ENCODE data around the gene SAMD4A. TPM values are rescaled to one million over a fixed set of nuclear protein-coding genes. Genes with fewer than 3 reads are reported as not detected.
A peak's percentile ranks its signal among the peaks of the same experiment; 100 is the strongest.

The SAMD4A gene
- total and polyA plus RNA-seq, 2 of the 4 experiments (the other 2 are of a cell fraction) = 22.9 to 38.2 TPM

DNA sequence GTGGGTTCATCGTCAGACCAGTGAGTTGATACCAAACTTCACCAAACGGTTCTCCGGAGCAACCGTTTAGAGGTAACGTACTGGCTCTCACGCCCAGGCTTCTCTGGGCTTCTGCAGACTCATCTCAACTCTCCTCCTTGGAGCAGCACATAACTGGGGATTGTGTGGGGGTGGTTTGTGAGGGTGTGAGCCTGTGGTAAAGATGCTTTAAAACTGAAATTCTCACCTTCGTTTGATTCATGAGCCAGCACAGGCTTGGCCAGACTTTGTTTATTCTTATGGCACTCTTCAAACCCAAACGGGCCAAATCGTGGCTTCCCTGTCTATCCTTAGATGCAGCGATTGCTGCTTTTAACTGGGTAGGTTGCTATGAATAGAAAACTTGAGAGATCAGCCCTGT lies 121.3 kb downstream of the SAMD4A start:
- no peak overlapping the region for H3K4me2 ChIP-seq (ENCODE audit: low read depth, low read length)
- intact Hi-C loops (cut with micrococcal nuclease) (no loop called here), in situ Hi-C loops (cut with MboI; ENCODE audit: low sequenced_read_pairs) (loop anchor here (5.0 kb wide), 2 partner anchors 84 to 121 kb away; partner anchors contain the start of gene SAMD4A), dilution Hi-C loops (cut with HindIII; ENCODE audit: low sequenced_read_pairs, unreplicated experiment) (no loop called here)
- H2AK9ac ChIP-seq (replicated peaks; ENCODE audit: low read depth, low read length, poor library complexity) = no peak overlapping the region
- no peak overlapping the region for H3K9ac ChIP-seq (ENCODE audit: low read depth, low read length)
- peaks cover 44% of the 10 kb centered on the region for H3K9me1 ChIP-seq (ENCODE audit: insufficient read depth, low read length)
- H3K4me3 ChIP-seq (ENCODE audit: insufficient read depth, low read depth, low read length) = no peak overlapping the region
- no peak overlapping the region; the same call in 1 of the 2 replicates for H3K14ac ChIP-seq (replicated peaks; ENCODE audit: low read depth, low read length)
- H4K20me1 ChIP-seq (ENCODE audit: insufficient read depth, low read length) = peaks cover 70% of the 10 kb centered on the region
- H3K18ac ChIP-seq (ENCODE audit: low read depth, low read length) = no peak overlapping the region
- DNase-seq (no peak), ATAC-seq (ENCODE audit: low read depth) (no peak)
- H4K91ac ChIP-seq (ENCODE audit: insufficient read depth, low read depth, low read length) = no peak overlapping the region
- no peaks in the 10 kb centered on the region for H3K9me3 ChIP-seq (ENCODE audit: control insufficient read depth, insufficient read depth, low read length)
- ChIA-PET CTCF (no interaction called here), POLR2A (ENCODE audit: unreplicated experiment) (no interaction called here)
- no peak overlapping the region for H2BK15ac ChIP-seq (ENCODE audit: low read depth, low read length)
- peak overlapping the region; percentile 13; the same call in 1 of the 2 replicates for H3K23ac ChIP-seq (ENCODE audit: low read depth, low read length)
- H3K79me1 ChIP-seq (ENCODE audit: low read depth in 1 of 2, low read length in 2 of 2) = peaks cover 65 to 95% of the 10 kb centered on the region in 2 experiments
- no peak overlapping the region for H3K27ac ChIP-seq (ENCODE audit: insufficient read depth, low read length)
- H2AFZ ChIP-seq (replicated peaks; ENCODE audit: low read length, poor library complexity) = no peak overlapping the region
- TF ChIP-seq SMC3 (IDR thresholded peaks at IDR 0.05; ENCODE audit: low read depth, low read length) (no peak), NFE2L2 (IDR thresholded peaks at IDR 0.05; ENCODE audit: low read depth, low read length) (no peak), MXI1 (IDR thresholded peaks at IDR 0.05; ENCODE audit: borderline replicate concordance, low read depth, low read length) (no peak), MAZ (IDR thresholded peaks at IDR 0.05; ENCODE audit: borderline replicate concordance, low read depth, low read length) (no peak), RAD21 (IDR thresholded peaks at IDR 0.05; ENCODE audit: low read length) (no peak), BHLHE40 (IDR thresholded peaks at IDR 0.05; ENCODE audit: low read depth, low read length) (no peak), CHD1 (IDR thresholded peaks at IDR 0.05; ENCODE audit: low read depth, low read length) (no peak), CEBPB (IDR thresholded peaks at IDR 0.05; ENCODE audit: low read depth, low read length) (no peak), FOS (IDR thresholded peaks at IDR 0.05; ENCODE audit: low read depth, low read length) (no peak), MAFK (IDR thresholded peaks at IDR 0.05; ENCODE audit: low read depth, low read length) (no peak), RCOR1 (IDR thresholded peaks at IDR 0.05; ENCODE audit: insufficient replicate concordance, low read length) (no peak), RFX5 (IDR thresholded peaks at IDR 0.05; ENCODE audit: low read depth, low read length) (no peak), POLR2A (IDR thresholded peaks at IDR 0.05; ENCODE audit: low read depth, low read length) (no peak)
- TF ChIP-seq, protein P1, sequence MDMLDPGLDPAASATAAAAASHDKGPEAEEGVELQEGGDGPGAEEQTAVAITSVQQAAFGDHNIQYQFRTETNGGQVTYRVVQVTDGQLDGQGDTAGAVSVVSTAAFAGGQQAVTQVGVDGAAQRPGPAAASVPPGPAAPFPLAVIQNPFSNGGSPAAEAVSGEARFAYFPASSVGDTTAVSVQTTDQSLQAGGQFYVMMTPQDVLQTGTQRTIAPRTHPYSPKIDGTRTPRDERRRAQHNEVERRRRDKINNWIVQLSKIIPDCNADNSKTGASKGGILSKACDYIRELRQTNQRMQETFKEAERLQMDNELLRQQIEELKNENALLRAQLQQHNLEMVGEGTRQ (IDR thresholded peaks at IDR 0.05; ENCODE audit: low read depth, low read length) = no peak
- TF ChIP-seq, protein P2, sequence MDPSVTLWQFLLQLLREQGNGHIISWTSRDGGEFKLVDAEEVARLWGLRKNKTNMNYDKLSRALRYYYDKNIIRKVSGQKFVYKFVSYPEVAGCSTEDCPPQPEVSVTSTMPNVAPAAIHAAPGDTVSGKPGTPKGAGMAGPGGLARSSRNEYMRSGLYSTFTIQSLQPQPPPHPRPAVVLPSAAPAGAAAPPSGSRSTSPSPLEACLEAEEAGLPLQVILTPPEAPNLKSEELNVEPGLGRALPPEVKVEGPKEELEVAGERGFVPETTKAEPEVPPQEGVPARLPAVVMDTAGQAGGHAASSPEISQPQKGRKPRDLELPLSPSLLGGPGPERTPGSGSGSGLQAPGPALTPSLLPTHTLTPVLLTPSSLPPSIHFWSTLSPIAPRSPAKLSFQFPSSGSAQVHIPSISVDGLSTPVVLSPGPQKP (IDR thresholded peaks at IDR 0.05; ENCODE audit: borderline replicate concordance, low read depth, low read length) = no peak
- TF ChIP-seq, protein P3, sequence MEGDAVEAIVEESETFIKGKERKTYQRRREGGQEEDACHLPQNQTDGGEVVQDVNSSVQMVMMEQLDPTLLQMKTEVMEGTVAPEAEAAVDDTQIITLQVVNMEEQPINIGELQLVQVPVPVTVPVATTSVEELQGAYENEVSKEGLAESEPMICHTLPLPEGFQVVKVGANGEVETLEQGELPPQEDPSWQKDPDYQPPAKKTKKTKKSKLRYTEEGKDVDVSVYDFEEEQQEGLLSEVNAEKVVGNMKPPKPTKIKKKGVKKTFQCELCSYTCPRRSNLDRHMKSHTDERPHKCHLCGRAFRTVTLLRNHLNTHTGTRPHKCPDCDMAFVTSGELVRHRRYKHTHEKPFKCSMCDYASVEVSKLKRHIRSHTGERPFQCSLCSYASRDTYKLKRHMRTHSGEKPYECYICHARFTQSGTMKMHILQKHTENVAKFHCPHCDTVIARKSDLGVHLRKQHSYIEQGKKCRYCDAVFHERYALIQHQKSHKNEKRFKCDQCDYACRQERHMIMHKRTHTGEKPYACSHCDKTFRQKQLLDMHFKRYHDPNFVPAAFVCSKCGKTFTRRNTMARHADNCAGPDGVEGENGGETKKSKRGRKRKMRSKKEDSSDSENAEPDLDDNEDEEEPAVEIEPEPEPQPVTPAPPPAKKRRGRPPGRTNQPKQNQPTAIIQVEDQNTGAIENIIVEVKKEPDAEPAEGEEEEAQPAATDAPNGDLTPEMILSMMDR (conservative IDR thresholded peaks at IDR 0.05; ENCODE audit: low read depth, low read length) = no peak
- peak overlapping the region; percentile 14; the same call in 1 of the 2 replicates for H3K4ac ChIP-seq (ENCODE audit: low read depth, low read length)
- H3K4me1 ChIP-seq (ENCODE audit: control insufficient read depth, insufficient read depth, low read length) = peaks cover 38% of the 10 kb centered on the region
- H3K36me3 ChIP-seq (ENCODE audit: control insufficient read depth, insufficient read depth, low read length) = no peaks in the 10 kb centered on the region; the same call in 1 of the 2 replicates
- no peak overlapping the region for H3K56ac ChIP-seq (ENCODE audit: extremely low read depth, insufficient read depth, low read length)
- no peak overlapping the region for H4K5ac ChIP-seq (ENCODE audit: low read depth, low read length)
- H3K27me3 ChIP-seq (ENCODE audit: control insufficient read depth, insufficient read depth, low read length) = no peaks in the 10 kb centered on the region
- H2AK5ac ChIP-seq (ENCODE audit: low read depth, low read length) = no peak overlapping the region; the same call in 1 of the 2 replicates
- WGBS, 2 experiments (ENCODE audit: extremely low coverage in 2 of 2, insufficient read length in 1 of 2) = 100% methylated on average over 1 of the region's 10 CpGs; no CpG with 5 or more reads in 1 of the 2 experiments
- H4K8ac ChIP-seq (ENCODE audit: low read depth in 2 of 2, low read length in 2 of 2) = no peak overlapping the region
- no TSS peak for BruUV-seq (replicated peaks)
- H2BK5ac ChIP-seq (ENCODE audit: low read depth, low read length, poor library complexity, severe bottlenecking) = no peak overlapping the region
- no peak overlapping the region for H2BK120ac ChIP-seq (ENCODE audit: low read depth, low read length)
- no peak overlapping the region for H2BK20ac ChIP-seq (ENCODE audit: low read depth, low read length)
